NCI-H2196 treated with DMSO at 0.1 percent for 48 hours (cell line): ENCODE data around the gene LARP6.
"Not testable (repeated sequence)": the region's sequence is repeated elsewhere in the genome, so short reads cannot be mapped to it uniquely, and the experiment has no call there.

Experiments
- DNase-seq: peaks from one replicate; lab custom pipeline; 2025; ENCODE audit not compliant: unreplicated experiment; lab: John Stamatoyannopoulos, UW

LARP6 gene

DNA sequence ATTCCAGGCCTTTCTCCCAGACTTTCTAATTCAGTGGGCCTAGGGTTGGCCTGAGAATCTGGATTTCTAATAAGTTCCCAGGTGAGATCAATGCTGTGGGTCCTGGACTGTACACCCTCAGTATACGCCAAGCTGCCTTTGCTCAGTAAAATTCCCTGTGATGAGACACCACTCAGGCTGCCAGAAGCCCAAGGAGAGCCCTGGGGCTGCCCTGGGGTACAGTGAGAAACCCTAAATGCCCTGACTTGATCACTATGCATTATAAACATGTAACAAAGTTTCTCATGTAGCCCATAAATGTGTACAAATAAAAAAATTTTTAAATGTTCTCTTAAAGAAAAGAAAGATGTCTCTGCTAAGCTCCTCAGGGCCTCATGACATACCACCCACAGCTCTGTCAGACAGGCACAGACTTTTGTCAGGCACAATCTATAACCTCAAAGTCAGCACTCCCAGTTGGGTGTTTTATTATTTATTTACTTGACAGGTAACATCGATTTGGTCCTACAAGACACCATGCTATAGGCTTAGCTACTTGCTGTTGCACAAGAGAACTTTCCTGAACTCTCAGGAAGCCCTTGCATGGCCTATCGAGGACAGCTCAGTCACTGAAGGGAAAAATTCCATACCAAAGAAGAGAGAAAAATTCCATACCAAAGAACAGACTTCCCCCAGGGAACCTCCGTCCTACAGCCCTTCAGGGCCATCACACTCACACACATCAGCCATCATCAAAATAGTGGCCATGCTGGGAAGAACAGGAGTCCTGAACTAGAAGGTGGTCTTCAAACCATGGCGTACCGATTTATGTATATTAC lies 22.7 kb downstream of the LARP6 start:
- DNase-seq: no peak

DNA sequence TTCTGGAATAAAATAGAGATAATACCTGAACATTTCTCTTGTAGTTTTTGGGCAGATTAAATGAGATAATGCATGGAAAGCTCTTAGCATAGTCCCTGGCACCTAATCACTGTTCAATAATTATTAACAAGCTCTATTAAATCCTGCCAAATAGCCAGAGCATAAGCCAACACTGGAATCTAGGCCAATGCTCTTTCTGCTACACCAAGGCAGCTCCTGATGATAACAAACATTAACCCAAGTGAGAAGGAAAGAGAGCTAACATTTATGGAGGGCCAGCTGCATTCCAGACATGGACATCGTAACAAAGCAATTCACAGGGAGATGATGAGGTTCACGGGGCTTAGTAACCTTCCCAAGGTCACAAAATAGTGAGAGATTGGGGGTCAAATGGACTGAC lies 23.3 kb downstream of the LARP6 start:
- no peak for DNase-seq

DNA sequence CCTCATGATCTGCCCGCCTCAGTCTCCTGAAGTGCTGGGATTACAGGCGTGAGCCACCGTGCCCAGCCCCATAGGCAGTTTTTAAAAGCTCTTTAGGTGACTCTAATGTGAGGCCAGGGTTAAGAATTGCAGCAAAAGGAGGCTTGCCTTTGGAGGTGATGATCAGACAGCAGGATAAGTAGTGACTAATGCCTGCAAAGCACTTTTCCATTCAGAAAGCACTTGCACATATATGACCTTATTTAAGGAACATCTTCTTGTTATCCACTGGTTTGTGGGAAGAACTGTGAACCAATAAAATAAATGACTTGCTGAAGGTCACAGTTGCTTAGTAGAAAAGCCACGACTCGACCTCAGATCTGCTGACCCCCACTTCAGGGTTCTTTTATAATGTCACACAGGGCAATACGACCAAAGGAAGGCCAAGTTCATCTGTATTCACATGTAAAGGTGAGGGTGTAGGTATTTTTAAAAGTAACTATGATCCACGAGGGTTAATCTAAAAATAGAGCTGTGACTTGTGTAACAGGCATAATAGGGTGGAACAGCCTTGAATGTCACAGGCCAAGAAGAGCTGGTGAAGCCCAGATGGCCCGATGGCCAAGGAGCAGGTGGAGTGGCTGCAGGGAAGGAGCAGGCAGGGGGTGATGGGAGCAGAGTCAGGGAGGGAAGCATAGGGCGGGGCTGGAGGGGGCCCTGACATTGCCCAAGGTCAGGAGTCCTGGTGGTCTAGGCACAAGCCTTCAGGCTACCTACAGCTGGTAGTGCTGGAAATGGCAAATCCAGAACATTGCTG lies 24.4 kb downstream of the LARP6 start:
- no peak for DNase-seq

DNA sequence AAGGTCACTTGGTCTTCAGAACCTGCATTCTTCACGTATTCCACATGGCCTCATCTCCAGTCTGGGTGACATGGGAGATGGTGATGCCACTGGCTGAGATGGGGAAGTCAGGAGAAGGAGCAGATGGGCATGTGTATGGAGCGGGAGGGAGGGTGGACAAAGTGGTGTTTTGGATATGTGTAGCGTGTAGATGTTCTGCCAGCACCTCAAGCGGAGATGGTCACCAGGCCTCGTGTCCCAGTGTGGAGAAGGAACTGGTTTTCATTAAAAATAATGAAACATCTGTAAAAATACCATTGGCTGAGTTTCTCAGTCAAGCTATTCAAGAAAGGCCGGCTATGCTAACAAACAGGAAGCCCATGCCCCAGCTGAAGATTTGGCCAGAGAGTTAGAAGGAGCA lies 26.2 kb downstream of the LARP6 start:
- no peak for DNase-seq

DNA sequence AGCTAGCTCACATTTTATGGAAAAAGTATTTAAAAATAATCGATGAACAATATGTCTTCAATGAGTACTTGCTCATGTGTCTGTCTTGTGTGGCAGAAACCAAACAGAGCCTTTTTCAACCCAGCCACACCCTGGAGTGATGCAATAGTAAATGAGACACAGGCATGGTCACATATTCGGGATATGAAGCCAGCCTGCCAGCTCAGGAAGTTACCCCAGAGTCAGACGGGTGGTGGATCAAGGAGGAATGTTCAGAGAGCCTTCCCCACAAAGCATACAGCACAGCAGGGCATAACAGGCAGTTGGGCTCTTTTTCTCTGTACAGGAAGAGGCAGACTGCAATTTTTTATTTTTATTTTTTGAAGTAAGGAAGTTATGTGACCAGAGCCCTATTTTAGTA lies 27.3 kb downstream of the LARP6 start:
- no peak for DNase-seq

GRCh38 chr15:70825841-70826240 lies 28.1 kb downstream of the LARP6 start:
- DNase-seq: no peak

DNA sequence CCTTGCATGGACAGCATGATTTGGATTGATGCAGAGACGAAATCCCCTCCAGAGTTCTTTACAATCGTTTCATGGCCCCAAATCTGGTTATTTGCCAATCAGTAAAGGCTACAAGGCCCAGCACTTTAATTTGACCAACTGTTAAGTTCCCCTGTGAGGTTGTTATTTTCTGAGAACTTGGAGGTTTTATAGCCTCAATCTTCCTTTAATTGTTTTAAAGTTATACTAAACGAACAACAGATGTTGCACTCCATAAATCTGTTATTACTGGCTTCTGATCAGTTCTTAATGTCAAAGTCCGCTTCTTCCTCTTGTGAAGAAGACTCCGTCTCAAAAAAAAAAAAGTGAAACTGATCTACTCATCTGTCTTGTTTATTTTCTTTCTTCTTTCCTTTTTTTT lies 30.8 kb downstream of the LARP6 start:
- DNase-seq: no peak

- DNase-seq: no peak
Observed at GRCh38 chr15:70820214-70820613, 33.7 kb downstream of the LARP6 start.

DNA sequence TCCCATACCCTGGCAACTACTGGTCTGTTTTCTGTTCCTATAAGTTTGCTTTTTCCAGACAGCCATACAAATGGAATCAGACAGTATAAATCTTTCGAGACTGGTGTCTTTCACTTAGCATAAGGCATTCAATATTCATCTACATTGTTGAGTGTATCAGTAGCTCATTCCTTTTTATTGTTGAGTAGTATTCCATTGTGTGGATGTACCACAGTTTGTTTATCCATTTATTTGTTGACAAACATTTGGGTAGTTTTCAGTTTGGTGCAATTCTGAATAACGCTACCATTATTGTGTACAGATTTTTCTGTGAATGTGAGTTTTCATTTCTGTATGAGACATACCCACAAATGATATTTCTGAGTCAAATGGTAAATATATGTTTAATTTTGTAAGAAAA lies 35.4 kb downstream of the LARP6 start:
- DNase-seq: no peak

DNA sequence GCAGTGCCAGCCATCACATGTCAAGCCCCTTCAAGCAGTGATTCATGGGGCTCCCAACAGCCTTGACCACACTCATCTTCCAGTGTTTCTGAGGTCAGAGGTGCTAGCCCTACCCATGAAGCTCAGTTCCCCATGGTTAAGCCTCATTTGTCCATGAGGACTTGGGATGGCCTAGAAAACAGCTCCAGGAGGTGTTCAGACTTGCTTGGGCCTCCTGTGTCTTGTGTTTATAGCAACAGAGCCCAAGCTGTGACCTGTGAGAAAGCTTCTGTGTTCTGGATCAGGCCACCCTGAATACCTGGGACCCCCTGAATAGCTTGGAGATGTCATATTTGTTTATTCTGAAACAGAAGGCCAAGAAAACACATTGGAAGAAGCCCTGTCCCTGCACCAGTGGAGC lies 36.7 kb downstream of the LARP6 start:
- DNase-seq: no peak

DNA sequence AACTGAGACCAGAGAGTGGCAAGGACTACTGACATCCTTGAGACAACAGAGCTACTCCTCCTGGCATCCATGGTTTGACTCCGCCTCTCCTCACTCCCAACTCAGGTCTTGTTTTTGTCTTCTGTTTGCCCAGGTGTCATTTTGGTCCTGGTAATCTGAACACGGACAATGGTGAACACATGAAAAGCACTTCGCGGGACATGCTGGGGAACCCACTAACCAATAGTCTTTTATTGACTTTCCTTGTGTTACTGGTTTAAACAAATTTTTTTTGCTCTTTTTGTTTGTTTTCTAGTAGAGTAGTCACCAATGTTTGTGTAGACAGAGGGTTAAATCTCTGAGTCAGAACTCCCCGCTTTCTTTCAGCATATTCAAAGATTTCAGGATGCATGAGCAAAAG lies 38.4 kb downstream of the LARP6 start:
- DNase-seq: peak; percentile 21

DNA sequence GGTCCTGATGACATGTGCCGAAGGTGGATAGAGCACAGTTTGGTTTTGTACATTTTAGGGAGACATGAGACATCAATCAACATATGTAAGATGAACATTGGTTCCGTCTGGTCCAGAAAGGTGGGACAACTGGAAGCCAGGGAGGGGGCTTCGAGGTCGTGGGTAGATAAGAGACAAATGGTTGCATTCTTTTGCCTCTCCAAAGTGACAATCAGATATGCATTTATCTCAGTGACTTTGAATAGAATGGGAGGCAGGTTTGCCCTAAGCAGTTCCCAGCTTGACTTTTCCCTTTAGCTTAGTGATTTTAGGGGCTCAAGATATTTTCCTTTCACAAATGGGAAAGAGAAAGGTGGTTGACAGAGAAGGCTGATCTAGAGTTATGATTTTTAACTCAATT lies 38.9 kb downstream of the LARP6 start:
- not testable (repeated sequence) for DNase-seq

GRCh38 chr15:70812827-70813364 lies 41.1 kb downstream of the LARP6 start:
- no peak for DNase-seq

GRCh38 chr15:70810916-70811578 lies 42.9 kb downstream of the LARP6 start:
- DNase-seq: no peak

- no peak for DNase-seq
Observed at GRCh38 chr15:70806992-70807712, 46.8 kb downstream of the LARP6 start.

- DNase-seq: not testable (repeated sequence)
Observed at GRCh38 chr15:70804388-70804787, 49.6 kb downstream of the LARP6 start.

DNA sequence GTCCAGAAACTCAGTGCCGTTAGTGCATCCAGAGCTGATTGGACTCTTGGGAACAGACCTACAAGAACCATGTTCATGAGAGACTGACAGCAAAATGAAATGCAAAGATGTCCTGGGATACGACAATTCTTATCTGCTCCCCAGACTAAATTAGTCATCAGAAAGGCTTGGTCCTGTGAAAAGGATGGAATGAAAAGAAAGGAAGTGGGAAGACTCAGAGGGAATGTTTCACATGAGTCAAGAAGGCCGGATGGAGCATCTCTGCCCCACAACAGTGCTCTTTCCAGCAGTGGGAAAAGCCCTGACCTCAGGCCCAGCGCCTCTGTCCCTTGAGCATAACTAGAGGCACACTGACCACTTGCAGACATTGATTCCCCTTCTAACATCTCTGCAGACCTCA lies 51.3 kb downstream of the LARP6 start:
- no peak for DNase-seq

- DNase-seq: no peak
Observed at GRCh38 chr15:70801109-70801508, 52.8 kb downstream of the LARP6 start.

GRCh38 chr15:70799667-70800450 lies 54.1 kb downstream of the LARP6 start:
- DNase-seq: no peak

- DNase-seq: no peak
Observed at GRCh38 chr15:70797464-70797863, 56.5 kb downstream of the LARP6 start.
